OCI-LY1 (cell line): ENCODE measurements around the gene ANO2.

Experiments
- H2AFZ ChIP-seq: fragments of 200-600 bp; sonication (generic), shearing (Covaris generic); 2 replicates; pipeline ENCODE4 v1.6.0; 2014; ENCODE audit warnings: antibody characterized with exemption, mild to moderate bottlenecking, low read length
- H3F3A ChIP-seq: fragments of 200-600 bp; sonication (generic), shearing (Covaris generic); 2 replicates; pipeline ENCODE4 v1.6.0; 2014; ENCODE audit warnings: mild to moderate bottlenecking, antibody characterized with exemption, low read length, moderate library complexity; ENCODE audit not compliant: insufficient read depth
- H3K27ac ChIP-seq: fragments of 200-600 bp; sonication (generic); 2 replicates; pipeline ENCODE4 v1.5.1; 2014; ENCODE audit warnings: low read length, mixed run types, mild to moderate bottlenecking, low read depth; ENCODE audit not compliant: poor library complexity, severe bottlenecking
- H3K27me3 ChIP-seq: fragments of 200-600 bp; sonication (generic); 2 replicates; pipeline ENCODE4 v1.6.0; 2014; ENCODE audit warnings: antibody characterized with exemption, mild to moderate bottlenecking, low read length, moderate library complexity; ENCODE audit not compliant: insufficient read depth
- H3K36me3 ChIP-seq: fragments of 200-600 bp; sonication (generic); 2 replicates; pipeline ENCODE4 v1.6.1; 2014; ENCODE audit warnings: mild to moderate bottlenecking, antibody characterized with exemption, low read length, moderate library complexity, mixed read lengths; ENCODE audit not compliant: insufficient read depth
- H3K4me1 ChIP-seq: fragments of 200-600 bp; sonication (generic); 2 replicates; pipeline ENCODE4 v1.5.1; 2014; ENCODE audit warnings: mild to moderate bottlenecking, low read length, moderate library complexity; ENCODE audit not compliant: insufficient read depth, severe bottlenecking
- H3K4me2 ChIP-seq: fragments of 200-600 bp; sonication (generic), shearing (Covaris generic); 2 replicates; pipeline ENCODE4 v1.6.1; 2014; ENCODE audit warnings: low read length
- H3K4me3 ChIP-seq: fragments of 200-600 bp; sonication (generic); 2 replicates; pipeline ENCODE4 v1.5.1; 2014; ENCODE audit warnings: low read length, low read depth, mild to moderate bottlenecking, mixed read lengths; ENCODE audit not compliant: poor library complexity, severe bottlenecking
- H3K79me2 ChIP-seq: fragments of 200-600 bp; shearing (Covaris generic); 2 replicates; pipeline ENCODE4 v1.6.1; 2016; ENCODE audit warnings: mixed run types, low read length, mixed read lengths; ENCODE audit not compliant: insufficient read depth
- H3K9ac ChIP-seq: fragments of 200-600 bp; sonication (generic), shearing (Covaris generic); 2 replicates; pipeline ENCODE4 v1.6.1; 2014; ENCODE audit warnings: mild to moderate bottlenecking, low read length, mixed read lengths
- H3K9me2 ChIP-seq: fragments of 200-600 bp; sonication (generic), shearing (Covaris generic); 2 replicates; pipeline ENCODE4 v1.6.1; 2014; ENCODE audit warnings: low read depth, mild to moderate bottlenecking, low read length, mixed read lengths
- H3K9me3 ChIP-seq: fragments of 200-600 bp; shearing (Covaris generic); 2 replicates; pipeline ENCODE4 v1.6.1; 2014; ENCODE audit warnings: low read length, mixed read lengths
- H4K20me1 ChIP-seq: fragments of 200-600 bp; sonication (generic), shearing (Covaris generic); 2 replicates; pipeline ENCODE4 v1.6.0; 2016; ENCODE audit warnings: mild to moderate bottlenecking, low read length; ENCODE audit not compliant: insufficient read depth
- CTCF ChIP-seq: fragments of 200-600 bp; sonication (generic), shearing (Covaris generic); IDR thresholded peaks from 2 replicates; pipeline ENCODE4 v1.5.1; 2017; ENCODE audit warnings: mild to moderate bottlenecking, antibody characterized with exemption, low read length, moderate library complexity, mixed read lengths
- EZH2 ChIP-seq: fragments of 200-600 bp; sonication (generic), shearing (Covaris generic); IDR thresholded peaks from 2 replicates; pipeline ENCODE4 v1.8.0; 2017; ENCODE audit warnings: borderline replicate concordance, mixed run types, mild to moderate bottlenecking, antibody characterized with exemption, low read length, moderate library complexity, mixed read lengths

ANO2 gene

GRCh38 chr12:5587711-5588121, 357.3 kb downstream of the ANO2 start:
- no peak overlapping the region for H3K9ac ChIP-seq
- no peaks in the 10 kb centered on the region for H3K79me2 ChIP-seq
- H3K4me2 ChIP-seq: no peak overlapping the region
- H3K36me3 ChIP-seq: no peaks in the 10 kb centered on the region
- H3K4me1 ChIP-seq: no peaks in the 10 kb centered on the region
- H2AFZ ChIP-seq: no peak overlapping the region
- H3K4me3 ChIP-seq: no peak overlapping the region
- H3K27me3 ChIP-seq: peaks cover 5% of the 10 kb centered on the region; the same call in 1 of the 2 replicates
- no peak overlapping the region for H3K27ac ChIP-seq
- H3K9me2 ChIP-seq: no peaks in the 10 kb centered on the region
- TF ChIP-seq CTCF: no peak
- TF ChIP-seq EZH2: no peak
- H4K20me1 ChIP-seq: no peaks in the 10 kb centered on the region
- no peaks in the 10 kb centered on the region for H3K9me3 ChIP-seq
- H3F3A ChIP-seq: no peaks in the 10 kb centered on the region

GRCh38 chr12:5586201-5586600, 358.9 kb downstream of the ANO2 start:
- H3F3A ChIP-seq: no peaks in the 10 kb centered on the region
- no peak overlapping the region for H2AFZ ChIP-seq
- H3K4me2 ChIP-seq: no peak overlapping the region

GRCh38 chr12:5585178-5585577, 359.9 kb downstream of the ANO2 start:
- Histone ChIP-seq H3K9me2 (no peaks in the 10 kb centered on the region), H3K4me2 (no peak overlapping the region), H3K9ac (no peak overlapping the region), H3K4me3 (no peak overlapping the region), H3K36me3 (no peaks in the 10 kb centered on the region), H3K27ac (no peak overlapping the region), H4K20me1 (no peaks in the 10 kb centered on the region), H3K4me1 (no peaks in the 10 kb centered on the region), H3K9me3 (no peaks in the 10 kb centered on the region), H2AFZ (no peak overlapping the region), H3K79me2 (no peaks in the 10 kb centered on the region), H3K27me3 (0 out of 2 replicates have a peak, but pooled peaks cover 5% of the 10 kb centered on the region), H3F3A (no peaks in the 10 kb centered on the region)
- TF ChIP-seq EZH2 (no peak), CTCF (no peak)

More at GRCh38 chr12:5586201-5586600, 358.9 kb downstream of the ANO2 start:
- Histone ChIP-seq H4K20me1 (no peaks in the 10 kb centered on the region), H3K27me3 (0 out of 2 replicates have a peak, but pooled peaks cover 5% of the 10 kb centered on the region), H3K27ac (no peak overlapping the region), H3K9me3 (no peaks in the 10 kb centered on the region), H3K4me3 (no peak overlapping the region), H3K4me1 (no peaks in the 10 kb centered on the region), H3K36me3 (no peaks in the 10 kb centered on the region), H3K79me2 (no peaks in the 10 kb centered on the region), H3K9me2 (no peaks in the 10 kb centered on the region), H3K9ac (no peak overlapping the region)
- TF ChIP-seq CTCF: no peak
- no peak for TF ChIP-seq EZH2
